ENCODE data around the gene B3GNT9. TPM values are rescaled to one million over a fixed set of nuclear protein-coding genes. Genes with fewer than 3 reads are reported as not detected.

The B3GNT9 gene
- total and polyA plus RNA-seq, 12 donors, result 2.9 to 52.1 (median 19.6) TPM

DNA sequence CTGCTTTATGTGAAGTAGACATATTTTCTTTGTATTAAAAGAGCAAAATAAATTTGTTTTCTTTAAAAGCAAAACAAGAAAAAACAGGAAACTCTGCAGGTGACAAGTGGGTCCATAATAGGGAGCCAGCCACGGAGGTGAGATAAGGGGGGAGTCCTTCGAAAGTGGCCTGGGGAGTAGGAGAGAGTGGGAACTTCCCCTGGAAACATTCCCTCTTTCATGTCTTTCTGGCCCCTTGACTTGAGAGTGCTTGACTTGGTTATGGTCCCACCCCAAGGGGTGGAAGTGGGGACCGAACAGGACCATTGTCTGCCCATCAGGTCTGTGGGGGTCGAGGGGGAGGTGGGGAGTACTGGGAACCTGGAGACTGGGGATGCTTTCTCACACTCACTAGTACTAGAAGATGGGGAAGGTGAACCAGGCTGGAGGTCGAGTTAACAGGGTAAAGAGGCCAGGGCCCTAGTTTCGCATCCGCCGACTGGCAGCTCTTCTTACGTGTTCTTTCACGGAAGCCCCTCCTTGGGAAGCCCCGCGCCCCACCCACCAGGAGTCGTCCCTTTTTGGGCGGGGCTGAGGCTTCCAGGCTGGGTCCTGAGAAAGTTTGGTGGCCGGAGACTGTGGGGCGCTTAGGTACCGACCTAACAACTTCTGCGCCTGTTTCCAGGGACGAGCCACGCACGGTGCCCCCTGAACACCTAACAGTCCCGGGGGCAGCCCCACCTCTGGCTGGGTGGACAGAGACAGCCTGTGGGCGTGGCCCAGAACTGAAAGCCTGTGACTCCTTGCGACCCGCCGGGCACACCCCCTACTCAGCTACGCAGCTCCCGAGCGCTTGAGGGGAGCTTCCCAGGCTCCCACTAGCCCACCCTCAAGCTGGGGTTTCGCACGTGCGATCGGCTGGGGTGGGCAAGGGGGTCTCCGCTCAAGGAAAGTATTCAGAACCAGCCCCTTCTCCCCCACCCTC, 8.1 kb upstream of the B3GNT9 start:
- peaks cover 29 to 49% of the 10 kb centered on the region in 2 donors for H3K4me1 ChIP-seq (replicated peaks in 1 of 2)
- peak overlapping the region in 3 of 5 donors; percentile 17 to 81 (median 81) for H3K27ac ChIP-seq
- intact Hi-C loops (cut with DNase I), result loop anchor here (5.0 to 10.0 kb wide), 4 partner anchors 52 to 182 kb away; partner anchors contain the start of gene PHAF1 (in 1 of the 2)

DNA sequence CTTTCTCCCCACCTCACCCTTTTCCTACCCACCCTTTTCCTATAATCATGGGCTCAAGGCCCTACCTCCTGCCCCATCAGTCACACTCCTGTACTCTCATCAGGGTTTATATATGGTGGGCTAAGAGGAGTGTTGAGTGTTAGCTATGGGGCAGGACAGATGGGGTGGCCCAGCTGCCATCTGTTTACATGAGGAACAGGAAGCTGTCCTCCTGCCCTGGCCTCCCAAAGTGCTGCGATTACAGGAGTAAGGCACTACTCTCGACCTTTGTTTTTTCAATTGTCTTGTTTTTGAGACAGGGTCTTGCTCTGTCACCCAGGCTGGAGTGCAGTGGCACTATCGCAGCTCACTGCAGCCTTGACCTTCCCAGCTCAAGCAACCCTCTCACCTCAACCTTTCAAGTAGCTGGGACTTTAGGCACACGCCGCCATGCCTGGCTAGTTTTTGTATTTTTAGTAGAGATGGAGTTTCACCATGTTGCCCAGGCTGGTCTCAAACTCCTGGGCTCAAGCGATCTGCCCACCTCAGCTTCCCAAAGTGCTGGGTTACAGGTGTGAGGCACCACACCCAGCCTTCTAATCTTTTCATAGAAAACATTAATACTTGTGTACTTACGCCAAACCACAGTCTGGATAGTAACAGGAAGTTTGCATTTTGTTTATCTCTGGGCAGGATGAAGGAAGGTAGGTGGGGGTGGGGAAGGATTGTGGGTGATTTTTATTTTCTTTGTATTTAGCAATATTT, 7.3 kb upstream of the B3GNT9 start:
- DNase-seq, result peak in 2 of 7 donors; percentile 18 to 51
- TF ChIP-seq, protein P1, sequence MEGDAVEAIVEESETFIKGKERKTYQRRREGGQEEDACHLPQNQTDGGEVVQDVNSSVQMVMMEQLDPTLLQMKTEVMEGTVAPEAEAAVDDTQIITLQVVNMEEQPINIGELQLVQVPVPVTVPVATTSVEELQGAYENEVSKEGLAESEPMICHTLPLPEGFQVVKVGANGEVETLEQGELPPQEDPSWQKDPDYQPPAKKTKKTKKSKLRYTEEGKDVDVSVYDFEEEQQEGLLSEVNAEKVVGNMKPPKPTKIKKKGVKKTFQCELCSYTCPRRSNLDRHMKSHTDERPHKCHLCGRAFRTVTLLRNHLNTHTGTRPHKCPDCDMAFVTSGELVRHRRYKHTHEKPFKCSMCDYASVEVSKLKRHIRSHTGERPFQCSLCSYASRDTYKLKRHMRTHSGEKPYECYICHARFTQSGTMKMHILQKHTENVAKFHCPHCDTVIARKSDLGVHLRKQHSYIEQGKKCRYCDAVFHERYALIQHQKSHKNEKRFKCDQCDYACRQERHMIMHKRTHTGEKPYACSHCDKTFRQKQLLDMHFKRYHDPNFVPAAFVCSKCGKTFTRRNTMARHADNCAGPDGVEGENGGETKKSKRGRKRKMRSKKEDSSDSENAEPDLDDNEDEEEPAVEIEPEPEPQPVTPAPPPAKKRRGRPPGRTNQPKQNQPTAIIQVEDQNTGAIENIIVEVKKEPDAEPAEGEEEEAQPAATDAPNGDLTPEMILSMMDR (IDR thresholded peaks at IDR 0.05), result no peak
- TF ChIP-seq POLR2A (IDR thresholded peaks at IDR 0.05), result no peak
- Histone ChIP-seq H3K4me1 (replicated peaks in 1 of 2) (peaks cover 20 to 41% of the 10 kb centered on the region in 2 donors), H3K27ac (no peak overlapping the region), H3K27me3 (no peaks in the 10 kb centered on the region), H3K36me3 (replicated peaks in 1 of 2) (no peaks in the 10 kb centered on the region), H3K9me3 (replicated peaks in 1 of 3) (no peaks in the 10 kb centered on the region), H3K4me3 (no peak overlapping the region)
- 71 to 80% (median 75%) methylated on average over 7 of the region's 7 CpGs for WGBS, 4 donors
- intact Hi-C loops (cut with DNase I), result loop anchor here (5.0 to 10.0 kb wide), 4 partner anchors 51 to 181 kb away; partner anchors contain the start of gene PHAF1 (in 1 of the 2)

More for the DNA sequence above, 8.1 kb upstream of the B3GNT9 start:
- H3K4me3 ChIP-seq, result peak overlapping the region; percentile 55 to 97 (median 74)
- no peaks in the 10 kb centered on the region for H3K36me3 ChIP-seq (replicated peaks in 1 of 2)
- WGBS, 4 donors, result 6 to 45% (median 21%) methylated on average over 4 to 34 of the region's 34 CpGs
- peak in 6 of 7 donors; percentile 54 to 72 (median 56) for DNase-seq
- no peaks in the 10 kb centered on the region for H3K9me3 ChIP-seq (replicated peaks in 1 of 3)
- no peak for TF ChIP-seq POLR2A (IDR thresholded peaks at IDR 0.05)
- TF ChIP-seq, protein P1 (IDR thresholded peaks at IDR 0.05), result no peak
- H3K27me3 ChIP-seq, result no peaks in the 10 kb centered on the region

GRCh38 chr16:67157106-67157748, 6.4 kb upstream of the B3GNT9 start:
- TF ChIP-seq POLR2A (IDR thresholded peaks at IDR 0.05), result no peak
- TF ChIP-seq, protein P1 (IDR thresholded peaks at IDR 0.05), result no peak
- no peaks in the 10 kb centered on the region for H3K27me3 ChIP-seq
- no peak overlapping the region for H3K27ac ChIP-seq
- 75 to 81% (median 77%) methylated on average over 7 of the region's 7 CpGs for WGBS, 4 donors
- no peaks in the 10 kb centered on the region for H3K9me3 ChIP-seq (replicated peaks in 1 of 3)
- peak in 1 of 7 donors; percentile 5 for DNase-seq
- no peaks in the 10 kb centered on the region for H3K36me3 ChIP-seq (replicated peaks in 1 of 2)
- peaks cover 17 to 35% of the 10 kb centered on the region in 2 donors for H3K4me1 ChIP-seq (replicated peaks in 1 of 2)
- intact Hi-C loops (cut with DNase I), result loop anchor here (5.0 to 10.0 kb wide), 4 partner anchors 50 to 180 kb away; partner anchors contain the start of gene PHAF1 (in 1 of the 2)
- no peak overlapping the region for H3K4me3 ChIP-seq
